ENCODE measurements around the gene PERM1.

PERM1 gene

DNA sequence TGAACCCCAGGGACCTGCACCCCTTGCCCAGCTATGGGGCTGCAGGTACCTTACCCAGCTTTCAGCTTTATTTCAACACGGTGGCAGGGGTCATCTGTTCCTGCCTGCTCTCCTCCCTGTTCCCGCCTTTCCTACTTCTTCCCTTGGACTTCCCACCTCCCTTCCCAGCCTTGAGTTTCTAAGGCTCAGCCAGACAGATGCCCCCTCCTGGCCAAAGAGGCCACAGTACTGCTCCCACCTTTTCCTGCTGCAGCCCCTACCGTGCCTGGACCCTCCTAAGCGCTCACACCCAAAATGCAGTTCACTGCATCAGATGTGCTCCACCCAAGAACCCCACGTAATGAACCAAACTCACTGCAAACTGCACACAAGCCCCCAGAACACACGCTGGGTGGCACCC is 30.5 kb downstream of the PERM1 start:
- no peak overlapping the region for H2BK12ac ChIP-seq (ENCODE audit: low read length)
- H3K4me3 ChIP-seq (ENCODE audit: low read length in 2 of 2) = no peak overlapping the region
- whole genome bisulfite sequencing, 2 donors (ENCODE audit: extremely low coverage in 2 of 2, insufficient read length in 2 of 2, insufficient replicate concordance in 1 of 2) = no CpG with 5 or more reads among the region's 6 CpGs
- H3K27me3 ChIP-seq (ENCODE audit: control insufficient read depth in 3 of 3, insufficient read depth in 3 of 3, low read depth in 1 of 3, low read length in 3 of 3) = no peaks in the 10 kb centered on the region
- H2BK15ac ChIP-seq (ENCODE audit: low read length) = no peak overlapping the region
- no peak overlapping the region for H3K27ac ChIP-seq (replicated peaks; ENCODE audit: low read length)
- H4K91ac ChIP-seq (ENCODE audit: low read depth, low read length, poor library complexity) = no peak overlapping the region
- peaks cover 3% of the 10 kb centered on the region for H3K79me1 ChIP-seq (ENCODE audit: low read depth, low read length)
- peaks cover 0 to 2% of the 10 kb centered on the region in 2 donors for H3K9me3 ChIP-seq (replicated peaks in 1 of 2; ENCODE audit: control insufficient read depth in 2 of 2, insufficient read depth in 1 of 2, low read depth in 1 of 2, low read length in 2 of 2)
- peaks cover 61 to 98% of the 10 kb centered on the region in 2 donors for H3K36me3 ChIP-seq (replicated peaks in 1 of 2; ENCODE audit: control insufficient read depth in 2 of 2, insufficient read depth in 2 of 2, low read length in 2 of 2)
- H3K18ac ChIP-seq (ENCODE audit: low read length) = no peak overlapping the region
- no peak overlapping the region for H3K4me2 ChIP-seq (ENCODE audit: insufficient read depth, low read length, poor library complexity, severe bottlenecking)
- no peaks in the 10 kb centered on the region for H3K4me1 ChIP-seq (ENCODE audit: control insufficient read depth in 2 of 2, insufficient read depth in 1 of 2, low read depth in 1 of 2, low read length in 2 of 2)
- H2BK120ac ChIP-seq (ENCODE audit: low read depth, low read length) = no peak overlapping the region
- no peak overlapping the region for H2BK5ac ChIP-seq (ENCODE audit: low read length)
- H3K4ac ChIP-seq (ENCODE audit: low read length) = no peak overlapping the region
- no peak overlapping the region for H2AFZ ChIP-seq (ENCODE audit: low read length)
- no peak overlapping the region for H3K14ac ChIP-seq (ENCODE audit: low read length)
- peak overlapping the region; percentile 15 for H3K9ac ChIP-seq (ENCODE audit: low read depth, low read length, poor library complexity)
- no peak overlapping the region for H4K8ac ChIP-seq (ENCODE audit: low read depth, low read length)
- no peak for DNase-seq (ENCODE audit: low spot score)
- H2AK5ac ChIP-seq (ENCODE audit: low read depth, low read length) = no peak overlapping the region
- H3K23ac ChIP-seq (ENCODE audit: low read depth, low read length, poor library complexity) = no peak overlapping the region

DNA sequence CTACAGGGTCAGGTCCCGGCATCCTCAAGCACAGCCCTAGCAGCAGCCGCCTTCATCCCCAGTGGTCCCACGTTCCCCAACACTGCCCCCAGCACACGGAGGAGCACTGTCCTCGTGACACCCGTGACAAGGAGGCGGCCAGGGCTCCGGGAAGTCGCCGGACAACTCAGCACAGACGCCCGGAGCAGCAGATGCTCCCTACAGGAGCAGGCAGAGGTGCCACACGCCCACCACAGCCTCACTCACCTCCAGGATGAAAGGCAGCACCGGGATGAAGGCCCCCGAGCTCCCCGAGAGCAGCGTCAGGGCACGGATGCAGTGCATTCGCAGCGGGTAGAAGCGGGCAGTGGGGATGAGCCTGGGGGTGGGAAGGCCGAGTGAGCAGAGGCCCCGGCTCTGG is 31.0 kb downstream of the PERM1 start:
- H4K91ac ChIP-seq (ENCODE audit: low read depth, low read length, poor library complexity) = no peak overlapping the region
- H2BK15ac ChIP-seq (ENCODE audit: low read length) = no peak overlapping the region
- peaks cover 0 to 2% of the 10 kb centered on the region in 2 donors for H3K9me3 ChIP-seq (replicated peaks in 1 of 2; ENCODE audit: control insufficient read depth in 2 of 2, insufficient read depth in 1 of 2, low read depth in 1 of 2, low read length in 2 of 2)
- H4K8ac ChIP-seq (ENCODE audit: low read depth, low read length) = no peak overlapping the region
- no peak for DNase-seq (ENCODE audit: low spot score)
- H2AFZ ChIP-seq (ENCODE audit: low read length) = no peak overlapping the region
- H3K4ac ChIP-seq (ENCODE audit: low read length) = no peak overlapping the region
- no peak overlapping the region for H3K4me2 ChIP-seq (ENCODE audit: insufficient read depth, low read length, poor library complexity, severe bottlenecking)
- H3K4me3 ChIP-seq (ENCODE audit: low read length in 2 of 2) = no peak overlapping the region
- no peak overlapping the region for H3K14ac ChIP-seq (ENCODE audit: low read length)
- no peak overlapping the region for H3K27ac ChIP-seq (replicated peaks; ENCODE audit: low read length)
- no peak overlapping the region for H3K23ac ChIP-seq (ENCODE audit: low read depth, low read length, poor library complexity)
- H3K9ac ChIP-seq (ENCODE audit: low read depth, low read length, poor library complexity) = no peak overlapping the region
- H3K4me1 ChIP-seq (ENCODE audit: control insufficient read depth in 2 of 2, insufficient read depth in 1 of 2, low read depth in 1 of 2, low read length in 2 of 2) = no peaks in the 10 kb centered on the region
- no CpG with 5 or more reads among the region's 23 CpGs for WGBS, 2 donors (ENCODE audit: extremely low coverage in 2 of 2, insufficient read length in 2 of 2, insufficient replicate concordance in 1 of 2)
- no peak overlapping the region for H2BK5ac ChIP-seq (ENCODE audit: low read length)
- no peak overlapping the region for H2AK5ac ChIP-seq (ENCODE audit: low read depth, low read length)
- peaks cover 3% of the 10 kb centered on the region for H3K79me1 ChIP-seq (ENCODE audit: low read depth, low read length)
- H3K18ac ChIP-seq (ENCODE audit: low read length) = no peak overlapping the region
- H2BK120ac ChIP-seq (ENCODE audit: low read depth, low read length) = no peak overlapping the region
- no peak overlapping the region for H2BK12ac ChIP-seq (ENCODE audit: low read length)
- peaks cover 59 to 98% of the 10 kb centered on the region in 2 donors for H3K36me3 ChIP-seq (replicated peaks in 1 of 2; ENCODE audit: control insufficient read depth in 2 of 2, insufficient read depth in 2 of 2, low read length in 2 of 2)
- H3K27me3 ChIP-seq (ENCODE audit: control insufficient read depth in 3 of 3, insufficient read depth in 3 of 3, low read depth in 1 of 3, low read length in 3 of 3) = no peaks in the 10 kb centered on the region

- no peaks in the 10 kb centered on the region for H3K4me1 ChIP-seq (ENCODE audit: control insufficient read depth in 2 of 2, insufficient read depth in 1 of 2, low read depth in 1 of 2, low read length in 2 of 2)
- WGBS, 2 donors (ENCODE audit: extremely low coverage in 2 of 2, insufficient read length in 2 of 2, insufficient replicate concordance in 1 of 2) = no CpG with 5 or more reads among the region's 9 CpGs
- peak overlapping the region in 1 of 2 donors; percentile 46 for H3K4me3 ChIP-seq (ENCODE audit: low read length in 2 of 2)
- H3K27me3 ChIP-seq (ENCODE audit: control insufficient read depth in 3 of 3, insufficient read depth in 3 of 3, low read depth in 1 of 3, low read length in 3 of 3) = no peaks in the 10 kb centered on the region
- no peak overlapping the region for H3K14ac ChIP-seq (ENCODE audit: low read length)
- H2BK5ac ChIP-seq (ENCODE audit: low read length) = no peak overlapping the region
- no peak overlapping the region for H2BK15ac ChIP-seq (ENCODE audit: low read length)
- no peak for DNase-seq (ENCODE audit: low spot score)
- no peak overlapping the region for H3K27ac ChIP-seq (replicated peaks; ENCODE audit: low read length)
- H3K18ac ChIP-seq (ENCODE audit: low read length) = no peak overlapping the region
- no peak overlapping the region for H2BK12ac ChIP-seq (ENCODE audit: low read length)
- H3K36me3 ChIP-seq (replicated peaks in 1 of 2; ENCODE audit: control insufficient read depth in 2 of 2, insufficient read depth in 2 of 2, low read length in 2 of 2) = peaks cover 53 to 98% of the 10 kb centered on the region in 2 donors
- H2AK5ac ChIP-seq (ENCODE audit: low read depth, low read length) = no peak overlapping the region
- H4K91ac ChIP-seq (ENCODE audit: low read depth, low read length, poor library complexity) = no peak overlapping the region
- H4K8ac ChIP-seq (ENCODE audit: low read depth, low read length) = no peak overlapping the region
- H3K9me3 ChIP-seq (replicated peaks in 1 of 2; ENCODE audit: control insufficient read depth in 2 of 2, insufficient read depth in 1 of 2, low read depth in 1 of 2, low read length in 2 of 2) = peaks cover 0 to 2% of the 10 kb centered on the region in 2 donors
- no peak overlapping the region for H2AFZ ChIP-seq (ENCODE audit: low read length)
- H3K9ac ChIP-seq (ENCODE audit: low read depth, low read length, poor library complexity) = no peak overlapping the region
- H3K79me1 ChIP-seq (ENCODE audit: low read depth, low read length) = peaks cover 3% of the 10 kb centered on the region
- H3K4me2 ChIP-seq (ENCODE audit: insufficient read depth, low read length, poor library complexity, severe bottlenecking) = no peak overlapping the region
- no peak overlapping the region for H2BK120ac ChIP-seq (ENCODE audit: low read depth, low read length)
- H3K23ac ChIP-seq (ENCODE audit: low read depth, low read length, poor library complexity) = peak overlapping the region; percentile 4
- H3K4ac ChIP-seq (ENCODE audit: low read length) = no peak overlapping the region
Measured at GRCh38 chr1:950268-950667, 31.6 kb downstream of the PERM1 start.

- Histone ChIP-seq H3K14ac (ENCODE audit: low read length) (no peak overlapping the region), H3K36me3 (replicated peaks in 1 of 2; ENCODE audit: control insufficient read depth in 2 of 2, insufficient read depth in 2 of 2, low read length in 2 of 2) (peaks cover 47 to 86% of the 10 kb centered on the region in 2 donors), H2AFZ (ENCODE audit: low read length) (no peak overlapping the region), H3K9me3 (replicated peaks in 1 of 2; ENCODE audit: control insufficient read depth in 2 of 2, insufficient read depth in 1 of 2, low read depth in 1 of 2, low read length in 2 of 2) (peaks cover 0 to 2% of the 10 kb centered on the region in 2 donors), H3K79me1 (ENCODE audit: low read depth, low read length) (peaks cover 2% of the 10 kb centered on the region), H3K4me2 (ENCODE audit: insufficient read depth, low read length, poor library complexity, severe bottlenecking) (no peak overlapping the region), H2AK5ac (ENCODE audit: low read depth, low read length) (no peak overlapping the region), H3K23ac (ENCODE audit: low read depth, low read length, poor library complexity) (peak overlapping the region; percentile 31), H3K9ac (ENCODE audit: low read depth, low read length, poor library complexity) (peak overlapping the region; percentile 21), H3K18ac (ENCODE audit: low read length) (no peak overlapping the region), H3K27ac (replicated peaks; ENCODE audit: low read length) (no peak overlapping the region), H3K4me3 (ENCODE audit: low read length in 2 of 2) (no peak overlapping the region), H3K4ac (ENCODE audit: low read length) (peak overlapping the region; percentile 23), H2BK12ac (ENCODE audit: low read length) (no peak overlapping the region), H3K27me3 (ENCODE audit: control insufficient read depth in 3 of 3, insufficient read depth in 3 of 3, low read depth in 1 of 3, low read length in 3 of 3) (peaks cover under 1 to 12% (median 9%) of the 10 kb centered on the region in 3 experiments), H4K91ac (ENCODE audit: low read depth, low read length, poor library complexity) (no peak overlapping the region), H2BK5ac (ENCODE audit: low read length) (peak overlapping the region; percentile 39), H4K8ac (ENCODE audit: low read depth, low read length) (no peak overlapping the region), H3K4me1 (ENCODE audit: control insufficient read depth in 2 of 2, insufficient read depth in 1 of 2, low read depth in 1 of 2, low read length in 2 of 2) (peaks cover 1 to 6% of the 10 kb centered on the region in 2 donors), H2BK120ac (ENCODE audit: low read depth, low read length) (no peak overlapping the region), H2BK15ac (ENCODE audit: low read length) (no peak overlapping the region)
- DNase-seq (ENCODE audit: low spot score) = no peak
- no CpG with 5 or more reads among the region's 15 CpGs for WGBS, 2 donors (ENCODE audit: extremely low coverage in 2 of 2, insufficient read length in 2 of 2, insufficient replicate concordance in 1 of 2)
Measured at GRCh38 chr1:947958-948357, 33.9 kb downstream of the PERM1 start.
